NB4 (cell line): Measurements from ENCODE around the gene SYNPO2L.

Experiments
- CTCF ChIP-seq: IDR thresholded peaks from one replicate; pipeline ENCODE4 v1.5.1; 2012; ENCODE audit warnings: low read depth, low read length
- POLR2A ChIP-seq: IDR thresholded peaks from 2 replicates; pipeline ENCODE4 v1.6.1; 2011; ENCODE audit warnings: mild to moderate bottlenecking; ENCODE audit not compliant: insufficient read length; ENCODE audit errors: extremely low read depth

DNA sequence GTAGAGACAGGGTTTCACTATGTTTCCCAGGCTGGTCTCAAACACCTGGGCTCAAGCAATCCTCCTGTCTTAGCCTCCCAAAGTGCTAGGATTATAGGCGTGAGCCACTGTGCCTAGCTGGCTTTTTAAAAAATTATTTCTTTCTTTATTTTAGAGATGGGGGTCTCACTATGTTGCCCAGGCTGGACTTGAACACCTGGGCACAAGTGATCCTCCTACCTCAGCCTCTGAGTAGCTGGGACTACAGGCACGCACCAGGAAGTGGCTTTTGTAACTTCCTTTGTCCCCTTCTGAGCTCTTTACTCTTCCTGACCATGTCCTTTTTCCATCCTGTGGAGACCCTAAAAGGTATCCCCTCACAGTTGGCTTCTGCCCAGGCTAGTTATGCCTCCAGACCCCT is 12.5 kb downstream of the SYNPO2L start:
- TF ChIP-seq CTCF (no peak), POLR2A (no peak)
